ENCODE data around the gene FRMD3. TPM values are rescaled to one million over a fixed set of nuclear protein-coding genes. Genes with fewer than 3 reads are reported as not detected.

The FRMD3 gene
- total RNA-seq, 1 donor from 2014 or later = 1.9 TPM

DNA sequence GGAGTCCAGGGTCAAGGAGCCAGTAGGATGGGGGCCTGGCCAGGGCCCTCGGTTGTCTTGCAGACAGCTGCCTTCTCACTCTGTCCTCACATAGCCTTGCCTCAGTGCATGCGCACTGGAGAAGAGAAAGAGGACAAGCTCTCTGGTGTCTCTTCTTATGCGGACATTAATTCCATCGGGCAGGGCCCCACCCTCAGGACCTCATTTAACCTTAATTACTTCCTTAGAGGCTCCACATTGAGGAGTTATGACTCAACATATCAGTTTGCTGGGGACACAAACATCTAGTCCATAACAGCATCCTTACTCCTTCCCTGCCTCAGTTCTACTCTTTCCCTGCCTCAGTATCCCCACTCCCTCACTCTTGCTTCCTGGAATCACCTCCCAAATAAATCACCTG is 78.4 kb downstream of the FRMD3 start:
- H3K27me3 Mint-ChIP-seq (ENCODE audit: insufficient read depth, low read depth) = no peaks in the 10 kb centered on the region
- no peaks in the 10 kb centered on the region for H3K9me3 ChIP-seq (ENCODE audit: low read depth)
- no peaks in the 10 kb centered on the region for H3F3A ChIP-seq (ENCODE audit: low read depth)
- H3K27ac Mint-ChIP-seq = no peak overlapping the region
- no peak overlapping the region for H3K4me2 ChIP-seq
- H3K27me3 ChIP-seq = no peaks in the 10 kb centered on the region
- H3K27ac ChIP-seq = no peak overlapping the region
- no peak overlapping the region for H3K9ac ChIP-seq
- H3K79me2 ChIP-seq (ENCODE audit: low read depth) = no peaks in the 10 kb centered on the region
- H3K36me3 Mint-ChIP-seq = peaks cover 3% of the 10 kb centered on the region
- H3K4me1 Mint-ChIP-seq = peaks cover 10% of the 10 kb centered on the region
- peaks cover 3% of the 10 kb centered on the region for H3K9me3 Mint-ChIP-seq
- TF ChIP-seq EZH2phosphoT487 (IDR thresholded peaks at IDR 0.05) (no peak), EZH2 (IDR thresholded peaks at IDR 0.05) (no peak)
- TF ChIP-seq, protein P1, sequence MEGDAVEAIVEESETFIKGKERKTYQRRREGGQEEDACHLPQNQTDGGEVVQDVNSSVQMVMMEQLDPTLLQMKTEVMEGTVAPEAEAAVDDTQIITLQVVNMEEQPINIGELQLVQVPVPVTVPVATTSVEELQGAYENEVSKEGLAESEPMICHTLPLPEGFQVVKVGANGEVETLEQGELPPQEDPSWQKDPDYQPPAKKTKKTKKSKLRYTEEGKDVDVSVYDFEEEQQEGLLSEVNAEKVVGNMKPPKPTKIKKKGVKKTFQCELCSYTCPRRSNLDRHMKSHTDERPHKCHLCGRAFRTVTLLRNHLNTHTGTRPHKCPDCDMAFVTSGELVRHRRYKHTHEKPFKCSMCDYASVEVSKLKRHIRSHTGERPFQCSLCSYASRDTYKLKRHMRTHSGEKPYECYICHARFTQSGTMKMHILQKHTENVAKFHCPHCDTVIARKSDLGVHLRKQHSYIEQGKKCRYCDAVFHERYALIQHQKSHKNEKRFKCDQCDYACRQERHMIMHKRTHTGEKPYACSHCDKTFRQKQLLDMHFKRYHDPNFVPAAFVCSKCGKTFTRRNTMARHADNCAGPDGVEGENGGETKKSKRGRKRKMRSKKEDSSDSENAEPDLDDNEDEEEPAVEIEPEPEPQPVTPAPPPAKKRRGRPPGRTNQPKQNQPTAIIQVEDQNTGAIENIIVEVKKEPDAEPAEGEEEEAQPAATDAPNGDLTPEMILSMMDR (IDR thresholded peaks at IDR 0.05) = no peak
- no peak overlapping the region for H2AFZ ChIP-seq (replicated peaks)
- no peak for DNase-seq (ENCODE audit: low spot score)
- no peaks in the 10 kb centered on the region for H4K20me1 ChIP-seq (ENCODE audit: low read depth)
- no peak overlapping the region for H3K4me3 ChIP-seq
- no peaks in the 10 kb centered on the region for H3K4me1 ChIP-seq
- H3K36me3 ChIP-seq = no peaks in the 10 kb centered on the region
- no peak overlapping the region for H3K4me3 Mint-ChIP-seq

DNA sequence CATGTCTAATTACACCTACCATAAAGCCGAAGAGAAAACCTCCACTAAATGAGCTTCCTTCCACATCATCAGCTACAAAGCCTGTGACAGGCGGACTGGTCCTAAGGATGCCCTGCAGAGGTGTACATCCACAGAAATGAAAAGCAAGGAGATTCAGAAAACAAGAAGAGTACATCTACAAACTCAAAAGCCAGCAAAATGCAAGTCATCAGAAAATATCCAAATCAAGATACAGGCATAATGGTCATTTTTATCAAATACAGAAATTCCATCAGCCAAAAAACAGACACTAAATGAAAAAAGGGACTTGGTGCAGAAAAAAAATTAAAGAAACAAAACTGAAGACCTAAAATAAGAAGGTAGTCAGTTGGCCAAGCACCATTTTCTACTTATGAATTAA is 79.7 kb downstream of the FRMD3 start:
- Histone ChIP-seq H3K9ac (no peak overlapping the region), H3K27ac (no peak overlapping the region), H3K4me1 (no peaks in the 10 kb centered on the region), H3K79me2 (ENCODE audit: low read depth) (no peaks in the 10 kb centered on the region), H3K9me3 (ENCODE audit: low read depth) (no peaks in the 10 kb centered on the region), H3K27me3 (no peaks in the 10 kb centered on the region), H2AFZ (replicated peaks) (no peak overlapping the region), H3K36me3 (no peaks in the 10 kb centered on the region), H3K4me2 (no peak overlapping the region), H4K20me1 (ENCODE audit: low read depth) (no peaks in the 10 kb centered on the region), H3F3A (ENCODE audit: low read depth) (no peaks in the 10 kb centered on the region), H3K4me3 (no peak overlapping the region)
- no peak for TF ChIP-seq EZH2 (IDR thresholded peaks at IDR 0.05)
- TF ChIP-seq, protein P1 (IDR thresholded peaks at IDR 0.05) = no peak
- no peak for TF ChIP-seq EZH2phosphoT487 (IDR thresholded peaks at IDR 0.05)
- Mint-ChIP-seq H3K27me3 (ENCODE audit: insufficient read depth, low read depth) (no peaks in the 10 kb centered on the region), H3K4me1 (peaks cover 2% of the 10 kb centered on the region), H3K36me3 (peaks cover 3% of the 10 kb centered on the region), H3K27ac (no peak overlapping the region), H3K9me3 (peaks cover 3% of the 10 kb centered on the region), H3K4me3 (no peak overlapping the region)
- DNase-seq (ENCODE audit: low spot score) = no peak

DNA sequence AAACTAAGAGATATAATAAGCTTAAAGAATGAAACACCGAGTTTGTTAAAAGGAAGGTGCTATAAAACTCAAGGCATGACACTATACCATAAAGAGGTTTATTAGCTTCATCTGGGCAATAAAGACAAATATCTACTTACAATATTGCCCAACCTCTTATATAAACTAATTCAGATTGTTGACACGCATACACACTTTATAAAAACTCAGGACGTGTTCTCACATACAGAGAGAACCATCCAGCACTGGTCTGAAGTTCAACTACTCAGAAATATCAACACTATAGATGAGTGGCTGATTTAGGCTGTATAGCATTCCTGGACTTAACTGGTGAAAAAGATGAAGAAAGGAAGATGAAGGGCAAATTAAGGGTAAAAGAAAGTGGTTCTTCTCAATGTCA is 81.2 kb downstream of the FRMD3 start:
- H3K9me3 ChIP-seq (ENCODE audit: low read depth) = no peaks in the 10 kb centered on the region
- peaks cover 3% of the 10 kb centered on the region for H3K36me3 Mint-ChIP-seq
- H4K20me1 ChIP-seq (ENCODE audit: low read depth) = no peaks in the 10 kb centered on the region
- no peak for TF ChIP-seq EZH2 (IDR thresholded peaks at IDR 0.05)
- TF ChIP-seq EZH2phosphoT487 (IDR thresholded peaks at IDR 0.05) = no peak
- TF ChIP-seq, protein P1 (IDR thresholded peaks at IDR 0.05) = no peak
- H2AFZ ChIP-seq (replicated peaks) = no peak overlapping the region
- no peaks in the 10 kb centered on the region for H3F3A ChIP-seq (ENCODE audit: low read depth)
- H3K4me3 ChIP-seq = no peak overlapping the region
- no peaks in the 10 kb centered on the region for H3K79me2 ChIP-seq (ENCODE audit: low read depth)
- H3K4me2 ChIP-seq = no peak overlapping the region
- no peak overlapping the region for H3K4me3 Mint-ChIP-seq
- H3K4me1 ChIP-seq = no peaks in the 10 kb centered on the region
- no peak overlapping the region for H3K27ac Mint-ChIP-seq
- no peaks in the 10 kb centered on the region for H3K36me3 ChIP-seq
- no peak overlapping the region for H3K27ac ChIP-seq
- no peaks in the 10 kb centered on the region for H3K27me3 ChIP-seq
- DNase-seq (ENCODE audit: low spot score) = no peak
- H3K9me3 Mint-ChIP-seq = peaks cover 3% of the 10 kb centered on the region
- H3K4me1 Mint-ChIP-seq = no peaks in the 10 kb centered on the region
- no peak overlapping the region for H3K9ac ChIP-seq
- H3K27me3 Mint-ChIP-seq (ENCODE audit: insufficient read depth, low read depth) = no peaks in the 10 kb centered on the region
